ENCODE results near the gene RNASE4. TPM values are rescaled to one million over a fixed set of nuclear protein-coding genes. Genes with fewer than 3 reads are reported as not detected.

RNASE4 gene
- total and polyA plus RNA-seq, 10 of the 15 experiments (the other 5 are each of a cell fraction or from before 2014, with no cell fraction given): 0.87 to 2.6 (median 1.3) TPM

DNA sequence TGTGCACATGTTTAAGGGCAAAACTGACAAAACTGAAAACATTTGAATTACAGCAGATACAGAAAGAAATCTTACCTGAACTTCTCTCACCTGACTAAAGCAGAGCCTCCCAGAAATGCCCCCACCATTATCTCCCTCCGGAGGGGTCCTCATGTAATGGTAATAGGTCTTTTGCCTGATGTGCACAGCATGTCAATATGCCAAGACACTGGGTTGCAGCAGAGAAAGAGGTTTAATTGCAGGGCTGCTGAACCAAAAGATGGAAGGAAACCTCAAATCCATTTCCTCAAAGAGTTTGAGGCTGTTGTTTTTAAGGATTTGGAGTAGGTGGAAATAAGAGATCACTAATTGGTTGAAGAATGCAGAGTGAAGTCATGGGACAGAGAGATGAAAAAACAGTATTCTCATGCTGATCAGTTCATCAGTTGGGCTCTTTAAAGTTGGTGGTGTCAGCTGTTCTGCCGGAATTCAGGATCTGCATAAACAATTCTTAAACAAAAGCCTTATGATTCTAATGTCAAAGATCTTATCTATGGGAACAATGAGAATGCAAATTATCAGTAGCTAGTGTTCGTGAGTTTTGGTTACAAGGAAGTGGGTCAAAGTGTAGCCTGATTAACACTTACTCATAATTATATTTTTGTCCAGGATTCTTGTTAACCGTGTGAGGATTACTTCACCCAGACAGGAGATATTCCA, 22.4 kb downstream of the RNASE4 start:
- H3K9ac ChIP-seq (ENCODE audit: control insufficient read depth, insufficient read depth, low read length): no peak overlapping the region
- RAD21 ChIA-PET (ENCODE audit: unreplicated experiment): interaction anchor here (0.6 kb wide), 1 partner anchor 61 kb away, joined by 4 read pairs; no protein-coding TSS in a partner anchor
- WGBS (ENCODE audit: insufficient coverage, insufficient replicate concordance, low lambda C conversion rate, missing lambda C conversion rate): 47% methylated on average over 4 of the region's 4 CpGs
- POLR2A ChIA-PET: no interaction called here
- no peaks in the 10 kb centered on the region for H3K36me3 ChIP-seq (ENCODE audit: control insufficient read depth in 2 of 2, insufficient read depth in 2 of 2, low read length in 1 of 2)
- SMC1A ChIA-PET (ENCODE audit: uncharacterized antibody, unreplicated experiment): interaction anchor here (1.1 to 1.4 kb wide), 2 partner anchors 74 to 152 kb away, joined by 3 read pairs; partner anchors contain the start of gene RNASE6
- in situ Hi-C loops (cut with MboI): no loop called here
- H3K79me2 ChIP-seq (ENCODE audit: control insufficient read depth, insufficient read depth, low read length): no peaks in the 10 kb centered on the region
- H3K4me3 ChIP-seq: no peak overlapping the region
- no peaks in the 10 kb centered on the region for H3K27me3 ChIP-seq (replicated peaks in 1 of 2; ENCODE audit: control insufficient read depth in 2 of 2, insufficient read depth in 2 of 2, low read length in 1 of 2)
- FAIRE-seq (no peak), DNase-seq (ENCODE audit: low read depth, low spot score) (no peak), ATAC-seq (no peak)
- intact Hi-C loops (cut with micrococcal nuclease; ENCODE audit: unreplicated experiment): no loop called here
- TF ChIP-seq RUNX3 (IDR thresholded peaks at IDR 0.05; ENCODE audit: low read length) (no peak), BRCA1 (IDR thresholded peaks at IDR 0.05; ENCODE audit: low read depth, low read length) (no peak), SIX5 (IDR thresholded peaks at IDR 0.05; ENCODE audit: low read depth, low read length, severe bottlenecking) (no peak), SMAD5 (IDR thresholded peaks at IDR 0.05; ENCODE audit: low read depth) (no peak), LARP7 (IDR thresholded peaks at IDR 0.05) (no peak), CBFB (IDR thresholded peaks at IDR 0.05; ENCODE audit: low read depth) (no peak), SP1 (IDR thresholded peaks at IDR 0.05; ENCODE audit: low read depth, low read length) (no peak), NFYA (IDR thresholded peaks at IDR 0.05; ENCODE audit: borderline replicate concordance, low read depth, low read length) (no peak), EZH2 (IDR thresholded peaks at IDR 0.05; ENCODE audit: borderline replicate concordance, control insufficient read depth, low read depth, low read length) (no peak)
- TF ChIP-seq, protein P1, sequence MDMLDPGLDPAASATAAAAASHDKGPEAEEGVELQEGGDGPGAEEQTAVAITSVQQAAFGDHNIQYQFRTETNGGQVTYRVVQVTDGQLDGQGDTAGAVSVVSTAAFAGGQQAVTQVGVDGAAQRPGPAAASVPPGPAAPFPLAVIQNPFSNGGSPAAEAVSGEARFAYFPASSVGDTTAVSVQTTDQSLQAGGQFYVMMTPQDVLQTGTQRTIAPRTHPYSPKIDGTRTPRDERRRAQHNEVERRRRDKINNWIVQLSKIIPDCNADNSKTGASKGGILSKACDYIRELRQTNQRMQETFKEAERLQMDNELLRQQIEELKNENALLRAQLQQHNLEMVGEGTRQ (IDR thresholded peaks at IDR 0.05; ENCODE audit: borderline replicate concordance, low read depth, low read length): no peak
- TF ChIP-seq, protein P2, sequence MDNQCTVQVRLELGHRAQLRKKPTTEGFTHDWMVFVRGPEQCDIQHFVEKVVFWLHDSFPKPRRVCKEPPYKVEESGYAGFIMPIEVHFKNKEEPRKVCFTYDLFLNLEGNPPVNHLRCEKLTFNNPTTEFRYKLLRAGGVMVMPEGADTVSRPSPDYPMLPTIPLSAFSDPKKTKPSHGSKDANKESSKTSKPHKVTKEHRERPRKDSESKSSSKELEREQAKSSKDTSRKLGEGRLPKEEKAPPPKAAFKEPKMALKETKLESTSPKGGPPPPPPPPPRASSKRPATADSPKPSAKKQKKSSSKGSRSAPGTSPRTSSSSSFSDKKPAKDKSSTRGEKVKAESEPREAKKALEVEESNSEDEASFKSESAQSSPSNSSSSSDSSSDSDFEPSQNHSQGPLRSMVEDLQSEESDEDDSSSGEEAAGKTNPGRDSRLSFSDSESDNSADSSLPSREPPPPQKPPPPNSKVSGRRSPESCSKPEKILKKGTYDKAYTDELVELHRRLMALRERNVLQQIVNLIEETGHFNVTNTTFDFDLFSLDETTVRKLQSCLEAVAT (IDR thresholded peaks at IDR 0.05): no peak
- TF ChIP-seq, protein P3, sequence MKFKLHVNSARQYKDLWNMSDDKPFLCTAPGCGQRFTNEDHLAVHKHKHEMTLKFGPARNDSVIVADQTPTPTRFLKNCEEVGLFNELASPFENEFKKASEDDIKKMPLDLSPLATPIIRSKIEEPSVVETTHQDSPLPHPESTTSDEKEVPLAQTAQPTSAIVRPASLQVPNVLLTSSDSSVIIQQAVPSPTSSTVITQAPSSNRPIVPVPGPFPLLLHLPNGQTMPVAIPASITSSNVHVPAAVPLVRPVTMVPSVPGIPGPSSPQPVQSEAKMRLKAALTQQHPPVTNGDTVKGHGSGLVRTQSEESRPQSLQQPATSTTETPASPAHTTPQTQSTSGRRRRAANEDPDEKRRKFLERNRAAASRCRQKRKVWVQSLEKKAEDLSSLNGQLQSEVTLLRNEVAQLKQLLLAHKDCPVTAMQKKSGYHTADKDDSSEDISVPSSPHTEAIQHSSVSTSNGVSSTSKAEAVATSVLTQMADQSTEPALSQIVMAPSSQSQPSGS (IDR thresholded peaks at IDR 0.05; ENCODE audit: low read length): no peak
- TF ChIP-seq, protein P4, sequence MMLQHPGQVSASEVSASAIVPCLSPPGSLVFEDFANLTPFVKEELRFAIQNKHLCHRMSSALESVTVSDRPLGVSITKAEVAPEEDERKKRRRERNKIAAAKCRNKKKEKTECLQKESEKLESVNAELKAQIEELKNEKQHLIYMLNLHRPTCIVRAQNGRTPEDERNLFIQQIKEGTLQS (IDR thresholded peaks at IDR 0.05; ENCODE audit: borderline replicate concordance, extremely low read depth, low read depth, low read length): no peak
- TF ChIP-seq, protein P5, sequence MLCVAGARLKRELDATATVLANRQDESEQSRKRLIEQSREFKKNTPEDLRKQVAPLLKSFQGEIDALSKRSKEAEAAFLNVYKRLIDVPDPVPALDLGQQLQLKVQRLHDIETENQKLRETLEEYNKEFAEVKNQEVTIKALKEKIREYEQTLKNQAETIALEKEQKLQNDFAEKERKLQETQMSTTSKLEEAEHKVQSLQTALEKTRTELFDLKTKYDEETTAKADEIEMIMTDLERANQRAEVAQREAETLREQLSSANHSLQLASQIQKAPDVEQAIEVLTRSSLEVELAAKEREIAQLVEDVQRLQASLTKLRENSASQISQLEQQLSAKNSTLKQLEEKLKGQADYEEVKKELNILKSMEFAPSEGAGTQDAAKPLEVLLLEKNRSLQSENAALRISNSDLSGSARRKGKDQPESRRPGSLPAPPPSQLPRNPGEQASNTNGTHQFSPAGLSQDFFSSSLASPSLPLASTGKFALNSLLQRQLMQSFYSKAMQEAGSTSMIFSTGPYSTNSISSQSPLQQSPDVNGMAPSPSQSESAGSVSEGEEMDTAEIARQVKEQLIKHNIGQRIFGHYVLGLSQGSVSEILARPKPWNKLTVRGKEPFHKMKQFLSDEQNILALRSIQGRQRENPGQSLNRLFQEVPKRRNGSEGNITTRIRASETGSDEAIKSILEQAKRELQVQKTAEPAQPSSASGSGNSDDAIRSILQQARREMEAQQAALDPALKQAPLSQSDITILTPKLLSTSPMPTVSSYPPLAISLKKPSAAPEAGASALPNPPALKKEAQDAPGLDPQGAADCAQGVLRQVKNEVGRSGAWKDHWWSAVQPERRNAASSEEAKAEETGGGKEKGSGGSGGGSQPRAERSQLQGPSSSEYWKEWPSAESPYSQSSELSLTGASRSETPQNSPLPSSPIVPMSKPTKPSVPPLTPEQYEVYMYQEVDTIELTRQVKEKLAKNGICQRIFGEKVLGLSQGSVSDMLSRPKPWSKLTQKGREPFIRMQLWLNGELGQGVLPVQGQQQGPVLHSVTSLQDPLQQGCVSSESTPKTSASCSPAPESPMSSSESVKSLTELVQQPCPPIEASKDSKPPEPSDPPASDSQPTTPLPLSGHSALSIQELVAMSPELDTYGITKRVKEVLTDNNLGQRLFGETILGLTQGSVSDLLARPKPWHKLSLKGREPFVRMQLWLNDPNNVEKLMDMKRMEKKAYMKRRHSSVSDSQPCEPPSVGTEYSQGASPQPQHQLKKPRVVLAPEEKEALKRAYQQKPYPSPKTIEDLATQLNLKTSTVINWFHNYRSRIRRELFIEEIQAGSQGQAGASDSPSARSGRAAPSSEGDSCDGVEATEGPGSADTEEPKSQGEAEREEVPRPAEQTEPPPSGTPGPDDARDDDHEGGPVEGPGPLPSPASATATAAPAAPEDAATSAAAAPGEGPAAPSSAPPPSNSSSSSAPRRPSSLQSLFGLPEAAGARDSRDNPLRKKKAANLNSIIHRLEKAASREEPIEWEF (IDR thresholded peaks at IDR 0.05; ENCODE audit: insufficient replicate concordance, low read depth, low read length): no peak
- no peak overlapping the region for H2AFZ ChIP-seq (ENCODE audit: control insufficient read depth, low read depth, low read length)
- H4K20me1 ChIP-seq (ENCODE audit: control insufficient read depth, insufficient read depth): no peaks in the 10 kb centered on the region
- no peak overlapping the region for H3K4me2 ChIP-seq (ENCODE audit: control insufficient read depth, insufficient read depth)
- no peak overlapping the region for H3K27ac ChIP-seq (ENCODE audit: control insufficient read depth, insufficient read depth)
- H3K9me3 ChIP-seq (replicated peaks; ENCODE audit: control insufficient read depth, insufficient read depth, low read length): no peaks in the 10 kb centered on the region; the same call in 2 of the 3 replicates
- BruUV-seq (replicated peaks): no TSS peak
- no peaks in the 10 kb centered on the region for H3K4me1 ChIP-seq (ENCODE audit: control insufficient read depth, insufficient read depth, low read length)
- CTCF ChIA-PET: interaction anchor here (0.9 to 1.5 kb wide), 5 partner anchors 10 to 160 kb away, joined by 3 to 4 read pairs (median 3); no protein-coding TSS in a partner anchor

Data from GM12878 (cell line).